Activated T-helper 2 cell treated with anti-CD3 and anti-CD28 coated beads, Interferon-gamma antibody, Interleukin-2, Interleukin-4, amounts not matched to agents 10 μg/mL and 5 μg/mL and 100 μg/mL, durations not matched to agents 14 hours and 24 hours and 36 hours (primary cell): Measurements from ENCODE around the gene CLEC3B. TPM values are rescaled to one million over a fixed set of nuclear protein-coding genes. Genes with fewer than 3 reads are reported as not detected.
"Not testable (repeated sequence)": the region's sequence is repeated elsewhere in the genome, so short reads cannot be mapped to it uniquely, and the experiment has no call there.

ENCODE experiments used
- DNase-seq: peaks from one replicate; pipeline ENCODE4 v3.0.0; 2021; ENCODE audit warnings: low spot score
- H3K27ac Mint-ChIP-seq: one replicate; pipeline ENCODE4 v1.8.0; 2021; ENCODE audit warnings: mixed read lengths
- H3K27me3 Mint-ChIP-seq: one replicate; pipeline ENCODE4 v1.8.0; 2021; ENCODE audit warnings: low read depth, mixed read lengths
- H3K36me3 Mint-ChIP-seq: one replicate; pipeline ENCODE4 v1.8.0; 2021; ENCODE audit warnings: low read depth, mixed read lengths
- H3K4me1 Mint-ChIP-seq: one replicate; pipeline ENCODE4 v1.8.0; 2021; ENCODE audit warnings: low read depth, mixed read lengths
- H3K4me3 Mint-ChIP-seq: one replicate; pipeline ENCODE4 v1.8.0; 2021; ENCODE audit warnings: low read depth, mild to moderate bottlenecking, moderate library complexity, mixed read lengths
- H3K9me3 Mint-ChIP-seq: one replicate; pipeline ENCODE4 v1.8.0; 2021; ENCODE audit warnings: mixed read lengths
- intact Hi-C: fragments of 100-400 bp; cut with micrococcal nuclease; formaldehyde crosslinking; loops from one replicate; pipeline ENCODE4 v1.15.1; 2023
- total RNA-seq: library from RNA; stranded (reverse); gene quantifications from 2 replicates; pipeline ENCODE4 v1.2.3, GENCODE V29; 2022

The CLEC3B gene
- total RNA-seq, 1 donor from 2014 or later = not detected

DNA sequence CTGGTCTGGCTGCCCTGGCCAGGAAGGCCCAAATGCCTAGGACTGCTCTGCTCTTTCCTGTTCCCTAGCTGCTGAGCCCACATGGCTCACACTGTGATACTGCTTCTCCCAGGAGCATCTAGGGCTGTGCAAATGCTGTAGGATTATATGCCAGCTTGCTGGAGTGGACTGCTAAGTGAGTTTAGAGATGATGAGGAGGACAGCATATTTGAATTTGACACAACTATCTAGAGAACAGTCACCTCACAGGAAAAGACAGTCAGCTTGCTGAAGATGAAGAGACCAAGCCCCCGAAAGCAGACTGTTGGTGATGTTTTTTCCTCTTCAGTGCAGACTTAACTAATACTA lies 39.2 kb downstream of the CLEC3B start:
- Mint-ChIP-seq H3K4me1 (peaks cover 49% of the 10 kb centered on the region), H3K9me3 (no peaks in the 10 kb centered on the region), H3K4me3 (no peak overlapping the region), H3K27ac (peak overlapping the region; percentile 96), H3K36me3 (no peaks in the 10 kb centered on the region), H3K27me3 (peaks cover 3% of the 10 kb centered on the region)
- no peak for DNase-seq
- intact Hi-C loops = loop anchor here (5.0 kb wide), 1 partner anchor 122 kb away; no protein-coding TSS in a partner anchor

DNA sequence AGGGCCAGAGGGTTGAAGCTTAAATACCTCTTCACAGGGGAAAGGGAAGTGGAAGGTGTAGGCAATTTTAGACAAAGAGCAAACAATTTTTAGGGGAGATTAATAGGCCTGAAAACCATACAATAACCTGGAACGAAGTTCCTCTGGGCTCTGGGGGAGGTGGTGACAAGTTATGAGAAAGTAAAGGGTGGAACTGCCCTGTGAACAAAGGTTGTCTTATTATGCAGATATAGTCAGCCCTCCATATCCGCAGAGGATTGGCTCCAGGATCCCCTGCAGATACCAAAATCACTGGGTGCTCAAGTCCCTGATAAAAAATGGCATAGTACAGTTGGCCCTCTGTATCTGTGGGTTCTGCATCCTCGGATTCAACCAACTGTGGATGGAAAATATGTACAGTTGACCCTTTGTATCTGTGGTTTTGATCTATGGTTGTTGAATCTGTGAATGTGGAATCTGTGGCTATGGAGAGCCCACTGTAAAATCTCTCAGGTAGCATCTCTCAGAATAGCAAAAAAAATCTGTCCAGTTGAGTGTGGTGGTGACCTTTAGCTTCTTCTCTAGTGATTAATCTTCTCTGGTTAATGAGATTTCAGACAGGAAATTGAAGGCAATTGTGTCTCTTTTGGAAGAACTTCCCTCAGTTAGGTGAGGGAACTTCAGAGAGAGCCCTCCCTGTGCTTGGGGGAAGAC lies 40.2 kb downstream of the CLEC3B start:
- Mint-ChIP-seq H3K9me3 (no peaks in the 10 kb centered on the region), H3K4me1 (peaks cover 49% of the 10 kb centered on the region), H3K27ac (peak overlapping the region; percentile 96), H3K36me3 (no peaks in the 10 kb centered on the region), H3K4me3 (no peak overlapping the region), H3K27me3 (peaks cover 3% of the 10 kb centered on the region)
- no peak for DNase-seq
- intact Hi-C loops = loop anchor here (1.0 to 5.0 kb wide), 3 partner anchors 11 to 121 kb away; no protein-coding TSS in a partner anchor

- Mint-ChIP-seq H3K9me3 (no peaks in the 10 kb centered on the region), H3K27ac (no peak overlapping the region), H3K4me3 (no peak overlapping the region), H3K36me3 (no peaks in the 10 kb centered on the region), H3K27me3 (peaks cover 3% of the 10 kb centered on the region), H3K4me1 (peaks cover 46% of the 10 kb centered on the region)
- DNase-seq = no peak
- intact Hi-C loops = loop anchor here (5.0 kb wide), 1 partner anchor 120 kb away; no protein-coding TSS in a partner anchor
Measured at GRCh38 chr3:45067486-45067885, 41.4 kb downstream of the CLEC3B start.

DNA sequence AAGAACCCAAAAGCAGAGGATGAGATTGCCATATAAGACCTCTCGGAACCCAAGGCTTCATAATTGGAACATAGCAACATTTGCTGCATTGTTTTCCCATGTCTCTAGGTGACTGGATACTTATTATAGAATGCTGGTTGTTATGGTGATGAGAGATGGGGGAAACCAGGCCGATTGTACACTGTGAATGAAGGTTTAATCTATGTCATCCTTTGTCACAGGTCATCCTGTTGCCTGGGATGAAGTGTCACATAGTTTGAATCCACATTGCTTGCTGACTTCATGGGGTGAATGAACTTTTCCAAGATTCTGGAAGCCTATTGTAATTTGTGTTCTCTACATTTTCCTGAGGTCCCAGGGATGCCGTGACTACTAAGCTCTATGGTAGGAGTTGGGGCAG lies 41.8 kb downstream of the CLEC3B start:
- no peak overlapping the region for H3K27ac Mint-ChIP-seq
- no peak for DNase-seq
- H3K36me3 Mint-ChIP-seq = no peaks in the 10 kb centered on the region
- H3K9me3 Mint-ChIP-seq = no peaks in the 10 kb centered on the region
- H3K4me3 Mint-ChIP-seq = no peak overlapping the region
- intact Hi-C loops = loop anchor here (5.0 kb wide), 1 partner anchor 119 kb away; no protein-coding TSS in a partner anchor
- peaks cover 4% of the 10 kb centered on the region for H3K27me3 Mint-ChIP-seq
- peaks cover 46% of the 10 kb centered on the region for H3K4me1 Mint-ChIP-seq

DNA sequence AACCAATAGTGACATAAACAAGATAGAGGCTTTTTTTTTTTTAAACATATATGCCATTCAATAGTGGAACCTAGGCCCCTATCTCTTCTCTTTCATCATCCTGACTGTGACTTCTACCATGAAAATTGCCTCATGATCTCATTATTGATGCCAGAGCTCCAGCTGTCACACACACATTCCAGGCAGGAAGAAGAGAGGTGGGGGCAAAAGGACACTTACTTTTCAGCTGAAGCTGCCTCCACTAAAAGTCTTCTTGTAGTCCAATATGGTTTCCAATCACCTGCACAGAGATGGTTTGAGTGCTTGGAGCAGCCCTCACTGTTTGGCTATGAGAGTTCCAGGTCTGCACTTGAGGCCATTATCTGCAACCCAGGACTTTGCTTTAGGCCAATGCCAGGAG lies 45.0 kb downstream of the CLEC3B start:
- no peaks in the 10 kb centered on the region for H3K36me3 Mint-ChIP-seq
- no peak for DNase-seq
- intact Hi-C loops = no loop called here
- no peak overlapping the region for H3K4me3 Mint-ChIP-seq
- H3K27me3 Mint-ChIP-seq = peaks cover 7% of the 10 kb centered on the region
- peaks cover 28% of the 10 kb centered on the region for H3K4me1 Mint-ChIP-seq
- H3K27ac Mint-ChIP-seq = no peak overlapping the region
- H3K9me3 Mint-ChIP-seq = no peaks in the 10 kb centered on the region

GRCh38 chr3:45075821-45076625 lies 49.9 kb downstream of the CLEC3B start:
- intact Hi-C loops = no loop called here
- H3K4me1 Mint-ChIP-seq = peaks cover 8% of the 10 kb centered on the region
- peaks cover 4% of the 10 kb centered on the region for H3K27me3 Mint-ChIP-seq
- no peaks in the 10 kb centered on the region for H3K9me3 Mint-ChIP-seq
- no peak overlapping the region for H3K27ac Mint-ChIP-seq
- H3K4me3 Mint-ChIP-seq = no peak overlapping the region
- no peak for DNase-seq
- no peaks in the 10 kb centered on the region for H3K36me3 Mint-ChIP-seq

DNA sequence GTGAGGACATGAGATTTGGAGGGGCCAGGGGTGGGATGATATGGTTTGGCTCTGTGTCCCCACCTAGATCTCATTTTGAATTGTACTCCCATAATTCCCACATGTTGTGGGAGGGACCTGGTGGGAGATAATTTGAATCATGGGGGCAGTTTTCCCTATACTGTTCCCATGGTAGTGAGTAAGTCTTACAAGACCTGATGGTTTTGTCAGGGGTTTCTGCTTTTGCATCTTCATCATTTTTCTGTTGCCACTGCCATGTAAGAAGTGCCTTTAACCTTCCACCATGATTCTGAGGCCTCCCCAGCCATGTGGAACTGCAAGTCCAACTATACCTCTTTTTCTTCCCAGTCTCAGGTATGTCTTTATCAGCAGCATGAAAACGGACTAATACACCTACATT lies 52.2 kb downstream of the CLEC3B start:
- H3K4me3 Mint-ChIP-seq, H3K27ac Mint-ChIP-seq, H3K9me3 Mint-ChIP-seq, DNase-seq, H3K27me3 Mint-ChIP-seq, H3K36me3 Mint-ChIP-seq, intact Hi-C loops, H3K4me1 Mint-ChIP-seq: not testable (repeated sequence)

DNA sequence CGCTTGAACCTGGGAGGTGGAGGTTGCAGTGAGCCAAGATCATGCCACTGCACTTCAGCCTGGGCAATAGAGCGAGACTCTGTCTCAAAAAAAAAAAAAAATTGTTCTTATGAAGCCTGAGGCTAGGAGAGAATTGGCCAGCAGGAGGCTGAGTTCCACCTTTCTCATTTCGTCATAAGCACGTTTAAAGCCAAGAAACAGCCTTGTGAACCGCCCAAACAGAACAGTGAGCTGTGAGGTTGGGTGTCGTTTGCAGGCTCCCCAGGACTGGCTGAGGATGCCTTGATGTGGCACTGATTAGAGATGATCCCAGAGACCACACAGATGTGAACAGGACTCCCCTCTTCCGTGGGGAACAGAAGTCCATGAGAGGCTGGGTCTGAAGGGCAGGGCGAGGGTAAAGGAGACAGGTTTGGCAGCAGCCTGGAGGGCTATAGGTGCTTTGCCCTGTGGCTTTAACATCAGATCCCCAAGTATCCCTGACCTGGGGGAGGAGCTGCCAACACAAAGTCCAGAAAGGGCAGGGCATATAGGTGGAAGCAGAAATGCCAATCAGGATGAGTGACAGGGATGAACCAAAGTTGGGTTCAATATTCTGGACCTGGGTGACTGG lies 52.9 kb downstream of the CLEC3B start:
- peaks cover 2% of the 10 kb centered on the region for H3K27me3 Mint-ChIP-seq
- H3K4me1 Mint-ChIP-seq = peaks cover 8% of the 10 kb centered on the region
- peaks cover 2% of the 10 kb centered on the region for H3K36me3 Mint-ChIP-seq
- DNase-seq = no peak
- no peak overlapping the region for H3K27ac Mint-ChIP-seq
- intact Hi-C loops = no loop called here
- H3K4me3 Mint-ChIP-seq = no peak overlapping the region
- no peaks in the 10 kb centered on the region for H3K9me3 Mint-ChIP-seq

DNA sequence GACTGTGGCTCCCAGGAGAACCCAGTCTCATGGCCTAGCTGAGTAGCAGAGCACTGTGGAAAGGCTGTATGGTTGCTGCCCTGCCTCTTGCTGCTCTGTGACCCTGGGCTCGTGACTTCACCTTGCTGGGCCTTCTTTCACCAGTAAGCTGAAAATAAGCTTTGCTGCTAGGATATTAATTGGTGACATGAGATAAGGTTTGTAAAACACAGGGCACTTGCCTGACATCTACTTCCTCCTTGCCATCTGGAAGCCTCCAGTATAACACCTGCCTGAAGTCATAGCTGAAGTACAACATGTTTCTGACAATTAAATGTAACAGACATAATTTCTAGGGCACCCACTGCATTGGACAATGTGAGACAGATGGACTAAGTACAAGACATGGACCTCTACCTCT lies 53.6 kb downstream of the CLEC3B start:
- no peak for DNase-seq
- Mint-ChIP-seq H3K27ac (no peak overlapping the region), H3K27me3 (no peaks in the 10 kb centered on the region), H3K4me1 (peaks cover 8% of the 10 kb centered on the region), H3K4me3 (no peak overlapping the region), H3K36me3 (peaks cover 6% of the 10 kb centered on the region), H3K9me3 (no peaks in the 10 kb centered on the region)
- intact Hi-C loops = no loop called here

DNA sequence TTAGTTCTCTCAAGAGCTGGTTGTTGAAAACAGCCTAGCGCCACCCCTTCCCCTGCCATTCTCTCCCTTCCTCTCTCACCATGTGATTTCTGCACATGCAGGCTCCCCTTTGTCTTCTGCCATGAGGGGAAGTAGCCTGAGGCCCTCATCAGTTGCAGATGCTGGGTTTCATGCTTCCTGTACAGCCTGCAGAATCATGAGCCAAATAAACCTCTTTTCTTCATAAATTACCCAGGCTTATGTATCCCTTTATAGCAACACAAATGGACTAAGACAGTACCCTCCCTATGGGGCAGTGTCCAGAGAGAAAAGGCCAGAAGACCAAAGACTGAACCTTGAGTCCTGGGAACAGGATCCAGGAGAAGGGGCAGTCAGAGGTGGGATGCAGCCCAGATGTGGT lies 54.7 kb downstream of the CLEC3B start:
- Mint-ChIP-seq H3K36me3 (peaks cover 14% of the 10 kb centered on the region), H3K9me3 (no peaks in the 10 kb centered on the region), H3K4me3 (no peak overlapping the region), H3K4me1 (peaks cover 8% of the 10 kb centered on the region), H3K27ac (no peak overlapping the region), H3K27me3 (no peaks in the 10 kb centered on the region)
- no peak for DNase-seq
- intact Hi-C loops = no loop called here

- no peaks in the 10 kb centered on the region for H3K27me3 Mint-ChIP-seq
- peaks cover 8% of the 10 kb centered on the region for H3K4me1 Mint-ChIP-seq
- no peak for DNase-seq
- intact Hi-C loops = no loop called here
- H3K36me3 Mint-ChIP-seq = peaks cover 14% of the 10 kb centered on the region
- H3K27ac Mint-ChIP-seq = no peak overlapping the region
- H3K9me3 Mint-ChIP-seq = no peaks in the 10 kb centered on the region
- no peak overlapping the region for H3K4me3 Mint-ChIP-seq
Measured at GRCh38 chr3:45081506-45082141, 55.5 kb downstream of the CLEC3B start.

GRCh38 chr3:45082142-45082538 lies 56.0 kb downstream of the CLEC3B start:
- H3K36me3 Mint-ChIP-seq = peaks cover 20% of the 10 kb centered on the region
- intact Hi-C loops = no loop called here
- H3K9me3 Mint-ChIP-seq = no peaks in the 10 kb centered on the region
- no peak overlapping the region for H3K27ac Mint-ChIP-seq
- H3K27me3 Mint-ChIP-seq = no peaks in the 10 kb centered on the region
- H3K4me3 Mint-ChIP-seq = no peak overlapping the region
- H3K4me1 Mint-ChIP-seq = peaks cover 8% of the 10 kb centered on the region
- no peak for DNase-seq
